ENCODE results near the gene FUOM. TPM values are rescaled to one million over a fixed set of nuclear protein-coding genes. Genes with fewer than 3 reads are reported as not detected.

FUOM gene
- total and polyA plus RNA-seq, 2 of the 8 experiments (the other 6 are each of a cell fraction or from before 2014, with no cell fraction given), result 22.0 to 30.4 TPM

DNA sequence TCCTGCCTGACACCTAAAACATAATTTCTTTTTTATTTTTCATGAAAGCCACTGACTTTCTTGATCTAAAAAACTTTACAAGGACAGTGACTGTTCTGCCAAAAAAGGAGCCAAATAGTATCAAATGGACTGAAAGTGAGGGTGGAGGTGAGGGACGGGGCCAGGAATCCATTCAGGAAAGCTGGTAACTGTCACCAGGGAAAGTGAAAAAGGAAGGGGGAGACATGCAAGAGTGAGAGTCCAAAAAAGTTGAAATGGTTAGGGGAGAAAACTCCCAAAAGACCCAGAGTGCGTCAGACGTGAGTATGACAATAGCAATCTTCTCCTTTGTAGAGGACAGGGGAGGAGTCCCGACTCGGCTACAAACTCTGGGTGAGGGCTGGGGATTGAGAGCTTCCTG lies 13.6 kb downstream of the FUOM start:
- Histone ChIP-seq H4K91ac (replicated peaks; ENCODE audit: insufficient read length, low read length) (no peak overlapping the region), H4K20me1 (replicated peaks in 1 of 2; ENCODE audit: control insufficient read depth in 1 of 2, insufficient read depth in 2 of 2, low read length in 2 of 2) (peaks cover 0 to 7% of the 10 kb centered on the region in 2 experiments), H3K27me3 (replicated peaks in 1 of 4; ENCODE audit: control insufficient read depth in 3 of 4, extremely low read depth in 1 of 4, insufficient read depth in 3 of 4, low read length in 3 of 4) (peaks cover 0 to 8% (median 2%) of the 10 kb centered on the region in 4 experiments; a peak in 3 of 7 replicates), H2BK12ac (ENCODE audit: low read depth, low read length) (no peak overlapping the region), H3K4me3 (ENCODE audit: extremely low read depth in 1 of 4, insufficient read depth in 2 of 4, low read depth in 3 of 4, low read length in 4 of 4) (no peak overlapping the region), H3K56ac (replicated peaks; ENCODE audit: insufficient read length, low read depth, low read length) (no peak overlapping the region), H2AK5ac (ENCODE audit: low read depth, low read length) (no peak overlapping the region), H3K27ac (ENCODE audit: low read depth, low read length) (no peak overlapping the region), H3K79me2 (ENCODE audit: control insufficient read depth in 1 of 2, insufficient read depth in 2 of 2, low read length in 2 of 2) (no peaks in the 10 kb centered on the region), H4K8ac (ENCODE audit: extremely low read depth, insufficient read depth, low read length) (no peak overlapping the region), H3K23me2 (ENCODE audit: low read depth, low read length) (peaks cover 7% of the 10 kb centered on the region; the same call in 1 of the 2 replicates), H3K23ac (ENCODE audit: insufficient read length) (no peak overlapping the region), H2BK5ac (ENCODE audit: low read depth, low read length) (no peak overlapping the region), H4K5ac (ENCODE audit: insufficient read length, low read depth, low read length) (no peak overlapping the region), H3K4me1 (replicated peaks in 1 of 4; ENCODE audit: control insufficient read depth in 3 of 4, insufficient read depth in 4 of 4, low read length in 3 of 4) (peaks cover 0 to 17% (median 1%) of the 10 kb centered on the region in 4 experiments; a peak in 3 of 7 replicates), H3K9ac (replicated peaks in 1 of 4; ENCODE audit: extremely low read depth in 1 of 4, low read depth in 3 of 4, low read length in 3 of 4) (no peak overlapping the region), H3K18ac (ENCODE audit: extremely low read depth, low read length) (no peak overlapping the region), H3K4me2 (ENCODE audit: insufficient read depth in 1 of 2, low read depth in 2 of 2, low read length in 2 of 2) (no peak overlapping the region), H2BK20ac (ENCODE audit: low read length) (no peak overlapping the region), H3K36me3 (ENCODE audit: control insufficient read depth in 2 of 4, insufficient read depth in 4 of 4, low read length in 3 of 4) (no peaks in the 10 kb centered on the region), H2BK120ac (replicated peaks; ENCODE audit: low read depth, low read length) (no peak overlapping the region), H3K4ac (replicated peaks; ENCODE audit: insufficient read length, low read depth, low read length) (no peak overlapping the region), H2AFZ (ENCODE audit: low read length) (no peak overlapping the region), H3K79me1 (ENCODE audit: low read depth, low read length) (no peaks in the 10 kb centered on the region), H2BK15ac (ENCODE audit: low read length) (no peak overlapping the region), H3K9me3 (ENCODE audit: insufficient read depth in 2 of 2, low read depth in 1 of 2, low read length in 1 of 2) (no peaks in the 10 kb centered on the region), H3K14ac (ENCODE audit: insufficient read length) (no peak overlapping the region)
- no peak for TF ChIP-seq CEBPB (IDR thresholded peaks at IDR 0.05; ENCODE audit: low read depth, low read length)
- no peak for TF ChIP-seq EGR1 (IDR thresholded peaks at IDR 0.05; ENCODE audit: borderline replicate concordance, low read depth, low read length)
- no peak for TF ChIP-seq SIN3A (conservative IDR thresholded peaks at IDR 0.05 in 1 of 2, IDR thresholded peaks at IDR 0.05 in 1 of 2; ENCODE audit: low read depth in 1 of 2, low read length in 2 of 2)
- no peak for TF ChIP-seq ZNF274 (IDR thresholded peaks at IDR 0.05; ENCODE audit: borderline replicate concordance, extremely low read depth, low read length)
- no peak for TF ChIP-seq PHF8 (conservative IDR thresholded peaks at IDR 0.05; ENCODE audit: low read depth, low read length)
- TF ChIP-seq TBP (IDR thresholded peaks at IDR 0.05; ENCODE audit: low read depth, low read length), result no peak
- no peak for TF ChIP-seq POU5F1 (IDR thresholded peaks at IDR 0.05; ENCODE audit: low read depth, low read length)
- no peak for TF ChIP-seq BCL11A (IDR thresholded peaks at IDR 0.05; ENCODE audit: low read depth in 2 of 2, low read length in 2 of 2)
- TF ChIP-seq SRF (IDR thresholded peaks at IDR 0.05; ENCODE audit: low read depth, low read length), result no peak
- TF ChIP-seq, protein P1, sequence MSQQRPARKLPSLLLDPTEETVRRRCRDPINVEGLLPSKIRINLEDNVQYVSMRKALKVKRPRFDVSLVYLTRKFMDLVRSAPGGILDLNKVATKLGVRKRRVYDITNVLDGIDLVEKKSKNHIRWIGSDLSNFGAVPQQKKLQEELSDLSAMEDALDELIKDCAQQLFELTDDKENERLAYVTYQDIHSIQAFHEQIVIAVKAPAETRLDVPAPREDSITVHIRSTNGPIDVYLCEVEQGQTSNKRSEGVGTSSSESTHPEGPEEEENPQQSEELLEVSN (IDR thresholded peaks at IDR 0.05), result no peak
- no peak for TF ChIP-seq HDAC2 (IDR thresholded peaks at IDR 0.05; ENCODE audit: borderline replicate concordance in 1 of 2, low read depth in 2 of 2, low read length in 2 of 2)
- TF ChIP-seq RFX5 (IDR thresholded peaks at IDR 0.05; ENCODE audit: borderline replicate concordance, low read depth, low read length), result no peak
- TF ChIP-seq RAD21 (IDR thresholded peaks at IDR 0.05 in 1 of 2, conservative IDR thresholded peaks at IDR 0.05 in 1 of 2; ENCODE audit: low read depth in 2 of 2, low read length in 2 of 2), result no peak
- ChIA-PET POLR2A (ENCODE audit: partially characterized antibody) (interaction anchor here (1.1 to 4.8 kb wide), 8 partner anchors 9 to 65 kb away, joined by 3 to 38 read pairs (median 5); partner anchors contain the start of gene FUOM), CTCF (ENCODE audit: partially characterized antibody) (interaction anchor here (1.4 to 4.9 kb wide), 3 partner anchors 7 to 15 kb away, joined by 3 to 27 read pairs (median 4); partner anchors contain the start of gene CALY)
- FAIRE-seq (no peak), DNase-seq (ENCODE audit: low read depth in 1 of 2, low spot score in 2 of 2) (no peak)
- 86% methylated on average over 5 of the region's 5 CpGs; no CpG with 5 or more reads in 1 of the 2 experiments for WGBS, 2 experiments (ENCODE audit: extremely low coverage in 1 of 2, insufficient coverage in 1 of 2, insufficient read length in 1 of 2, insufficient replicate concordance in 2 of 2, low coverage in 1 of 2, low lambda C conversion rate in 2 of 2, missing lambda C conversion rate in 1 of 2)
